ENCODE results near the gene ZNF215.

DNA sequence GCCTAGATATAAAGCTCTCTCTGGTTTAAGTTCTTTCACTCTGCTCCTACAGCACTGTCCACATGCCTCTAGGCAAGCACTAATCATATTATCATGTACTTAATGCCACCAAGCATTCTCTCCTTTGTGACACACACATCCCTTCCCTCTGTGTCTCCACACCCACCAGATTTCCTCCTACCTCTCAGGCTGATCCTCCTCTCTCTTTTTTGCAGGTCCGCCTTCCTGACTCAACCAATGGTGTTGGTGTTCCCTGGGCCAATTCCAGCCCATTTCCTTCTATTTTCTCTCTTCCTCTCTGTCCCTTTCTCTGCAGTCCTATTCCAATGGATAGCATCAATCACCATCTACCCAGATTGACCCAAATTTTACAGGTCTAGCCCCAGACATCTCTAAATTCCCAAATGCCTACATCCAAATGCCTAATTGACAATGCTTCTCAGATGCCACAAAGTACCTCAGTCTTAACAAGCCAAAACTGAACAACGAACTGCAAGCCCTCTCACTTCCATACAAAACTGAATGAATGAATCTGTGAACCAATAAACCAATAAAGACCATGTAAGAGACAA, 504 bp upstream of the ZNF215 start:
- TF ChIP-seq RAD21 (IDR thresholded peaks at IDR 0.05) (no peak), TAF1 (conservative IDR thresholded peaks at IDR 0.05) (no peak), JUND (IDR thresholded peaks at IDR 0.05) (no peak), GABPA (IDR thresholded peaks at IDR 0.05 in 1 of 2, conservative IDR thresholded peaks at IDR 0.05 in 1 of 2) (no peak), YY1 (IDR thresholded peaks at IDR 0.05) (no peak), SP1 (IDR thresholded peaks at IDR 0.05) (no peak)
- TF ChIP-seq, protein P1, sequence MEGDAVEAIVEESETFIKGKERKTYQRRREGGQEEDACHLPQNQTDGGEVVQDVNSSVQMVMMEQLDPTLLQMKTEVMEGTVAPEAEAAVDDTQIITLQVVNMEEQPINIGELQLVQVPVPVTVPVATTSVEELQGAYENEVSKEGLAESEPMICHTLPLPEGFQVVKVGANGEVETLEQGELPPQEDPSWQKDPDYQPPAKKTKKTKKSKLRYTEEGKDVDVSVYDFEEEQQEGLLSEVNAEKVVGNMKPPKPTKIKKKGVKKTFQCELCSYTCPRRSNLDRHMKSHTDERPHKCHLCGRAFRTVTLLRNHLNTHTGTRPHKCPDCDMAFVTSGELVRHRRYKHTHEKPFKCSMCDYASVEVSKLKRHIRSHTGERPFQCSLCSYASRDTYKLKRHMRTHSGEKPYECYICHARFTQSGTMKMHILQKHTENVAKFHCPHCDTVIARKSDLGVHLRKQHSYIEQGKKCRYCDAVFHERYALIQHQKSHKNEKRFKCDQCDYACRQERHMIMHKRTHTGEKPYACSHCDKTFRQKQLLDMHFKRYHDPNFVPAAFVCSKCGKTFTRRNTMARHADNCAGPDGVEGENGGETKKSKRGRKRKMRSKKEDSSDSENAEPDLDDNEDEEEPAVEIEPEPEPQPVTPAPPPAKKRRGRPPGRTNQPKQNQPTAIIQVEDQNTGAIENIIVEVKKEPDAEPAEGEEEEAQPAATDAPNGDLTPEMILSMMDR (IDR thresholded peaks at IDR 0.05; ENCODE audit: low read depth, low read length, missing input control): no peak
- TF ChIP-seq, protein P2, sequence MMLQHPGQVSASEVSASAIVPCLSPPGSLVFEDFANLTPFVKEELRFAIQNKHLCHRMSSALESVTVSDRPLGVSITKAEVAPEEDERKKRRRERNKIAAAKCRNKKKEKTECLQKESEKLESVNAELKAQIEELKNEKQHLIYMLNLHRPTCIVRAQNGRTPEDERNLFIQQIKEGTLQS (IDR thresholded peaks at IDR 0.05): no peak
- TF ChIP-seq, protein P3, sequence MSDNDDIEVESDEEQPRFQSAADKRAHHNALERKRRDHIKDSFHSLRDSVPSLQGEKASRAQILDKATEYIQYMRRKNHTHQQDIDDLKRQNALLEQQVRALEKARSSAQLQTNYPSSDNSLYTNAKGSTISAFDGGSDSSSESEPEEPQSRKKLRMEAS (IDR thresholded peaks at IDR 0.05): no peak
- TF ChIP-seq, protein P4, sequence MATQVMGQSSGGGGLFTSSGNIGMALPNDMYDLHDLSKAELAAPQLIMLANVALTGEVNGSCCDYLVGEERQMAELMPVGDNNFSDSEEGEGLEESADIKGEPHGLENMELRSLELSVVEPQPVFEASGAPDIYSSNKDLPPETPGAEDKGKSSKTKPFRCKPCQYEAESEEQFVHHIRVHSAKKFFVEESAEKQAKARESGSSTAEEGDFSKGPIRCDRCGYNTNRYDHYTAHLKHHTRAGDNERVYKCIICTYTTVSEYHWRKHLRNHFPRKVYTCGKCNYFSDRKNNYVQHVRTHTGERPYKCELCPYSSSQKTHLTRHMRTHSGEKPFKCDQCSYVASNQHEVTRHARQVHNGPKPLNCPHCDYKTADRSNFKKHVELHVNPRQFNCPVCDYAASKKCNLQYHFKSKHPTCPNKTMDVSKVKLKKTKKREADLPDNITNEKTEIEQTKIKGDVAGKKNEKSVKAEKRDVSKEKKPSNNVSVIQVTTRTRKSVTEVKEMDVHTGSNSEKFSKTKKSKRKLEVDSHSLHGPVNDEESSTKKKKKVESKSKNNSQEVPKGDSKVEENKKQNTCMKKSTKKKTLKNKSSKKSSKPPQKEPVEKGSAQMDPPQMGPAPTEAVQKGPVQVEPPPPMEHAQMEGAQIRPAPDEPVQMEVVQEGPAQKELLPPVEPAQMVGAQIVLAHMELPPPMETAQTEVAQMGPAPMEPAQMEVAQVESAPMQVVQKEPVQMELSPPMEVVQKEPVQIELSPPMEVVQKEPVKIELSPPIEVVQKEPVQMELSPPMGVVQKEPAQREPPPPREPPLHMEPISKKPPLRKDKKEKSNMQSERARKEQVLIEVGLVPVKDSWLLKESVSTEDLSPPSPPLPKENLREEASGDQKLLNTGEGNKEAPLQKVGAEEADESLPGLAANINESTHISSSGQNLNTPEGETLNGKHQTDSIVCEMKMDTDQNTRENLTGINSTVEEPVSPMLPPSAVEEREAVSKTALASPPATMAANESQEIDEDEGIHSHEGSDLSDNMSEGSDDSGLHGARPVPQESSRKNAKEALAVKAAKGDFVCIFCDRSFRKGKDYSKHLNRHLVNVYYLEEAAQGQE (IDR thresholded peaks at IDR 0.05): no peak

All from liver (tissue), 3 donors.